ENCODE results near the gene KRTAP27-1. TPM values are rescaled to one million over a fixed set of nuclear protein-coding genes. Genes with fewer than 3 reads are reported as not detected.

KRTAP27-1 gene
- total and polyA plus RNA-seq, 10 of the 15 experiments (the other 5 are each of a cell fraction or from before 2014, with no cell fraction given): not detected

DNA sequence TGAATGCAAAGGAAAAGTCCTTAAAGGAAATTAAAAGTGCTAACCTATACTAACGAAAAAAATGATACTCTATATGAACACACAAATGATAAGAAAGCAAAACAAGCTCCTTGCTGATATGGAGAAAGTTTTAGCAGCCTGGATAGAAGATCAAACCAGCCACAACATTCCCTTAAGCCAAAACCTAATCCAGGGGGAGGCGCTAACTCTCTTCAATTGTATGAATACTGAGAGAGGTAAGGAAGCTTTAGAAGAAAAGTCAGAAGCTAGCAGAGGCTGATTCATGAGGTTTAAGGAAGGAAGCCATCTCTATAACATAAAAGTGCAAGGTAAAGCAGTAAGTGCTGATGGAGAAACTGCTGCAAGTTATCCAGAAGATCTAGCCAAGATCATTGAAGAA lies 7.5 kb upstream of the KRTAP27-1 start:
- Histone ChIP-seq H3K79me2 (ENCODE audit: control insufficient read depth, insufficient read depth, low read length) (no peaks in the 10 kb centered on the region), H3K4me3 (no peak overlapping the region), H3K4me1 (ENCODE audit: control insufficient read depth, insufficient read depth, low read length) (no peaks in the 10 kb centered on the region), H4K20me1 (ENCODE audit: control insufficient read depth, insufficient read depth) (no peaks in the 10 kb centered on the region), H3K36me3 (ENCODE audit: control insufficient read depth in 2 of 2, insufficient read depth in 2 of 2, low read length in 1 of 2) (no peaks in the 10 kb centered on the region), H3K27ac (ENCODE audit: control insufficient read depth, insufficient read depth) (no peak overlapping the region), H3K27me3 (replicated peaks in 1 of 2; ENCODE audit: control insufficient read depth in 2 of 2, insufficient read depth in 2 of 2, low read length in 1 of 2) (no peaks in the 10 kb centered on the region), H3K4me2 (ENCODE audit: control insufficient read depth, insufficient read depth) (no peak overlapping the region), H3K9ac (ENCODE audit: control insufficient read depth, insufficient read depth, low read length) (no peak overlapping the region), H2AFZ (ENCODE audit: control insufficient read depth, low read depth, low read length) (no peak overlapping the region), H3K9me3 (replicated peaks; ENCODE audit: control insufficient read depth, insufficient read depth, low read length) (no peaks in the 10 kb centered on the region)
- BruUV-seq (replicated peaks): no TSS peak
- FAIRE-seq (no peak), DNase-seq (ENCODE audit: low read depth, low spot score) (no peak), ATAC-seq (no peak)
- TF ChIP-seq CHD1 (IDR thresholded peaks at IDR 0.05; ENCODE audit: low read depth, low read length) (no peak), MXI1 (IDR thresholded peaks at IDR 0.05; ENCODE audit: low read depth, low read length) (no peak), RFX5 (IDR thresholded peaks at IDR 0.05; ENCODE audit: low read depth, low read length) (no peak), CBX5 (IDR thresholded peaks at IDR 0.05; ENCODE audit: low read depth) (no peak), RAD51 (IDR thresholded peaks at IDR 0.05) (no peak), SMARCA5 (IDR thresholded peaks at IDR 0.05) (no peak), KAT2A (conservative IDR thresholded peaks at IDR 0.05; ENCODE audit: control insufficient read depth, low read depth, low read length) (no peak)
- TF ChIP-seq, protein P1, sequence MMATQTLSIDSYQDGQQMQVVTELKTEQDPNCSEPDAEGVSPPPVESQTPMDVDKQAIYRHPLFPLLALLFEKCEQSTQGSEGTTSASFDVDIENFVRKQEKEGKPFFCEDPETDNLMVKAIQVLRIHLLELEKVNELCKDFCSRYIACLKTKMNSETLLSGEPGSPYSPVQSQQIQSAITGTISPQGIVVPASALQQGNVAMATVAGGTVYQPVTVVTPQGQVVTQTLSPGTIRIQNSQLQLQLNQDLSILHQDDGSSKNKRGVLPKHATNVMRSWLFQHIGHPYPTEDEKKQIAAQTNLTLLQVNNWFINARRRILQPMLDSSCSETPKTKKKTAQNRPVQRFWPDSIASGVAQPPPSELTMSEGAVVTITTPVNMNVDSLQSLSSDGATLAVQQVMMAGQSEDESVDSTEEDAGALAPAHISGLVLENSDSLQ (IDR thresholded peaks at IDR 0.05): no peak
- TF ChIP-seq, protein P2, sequence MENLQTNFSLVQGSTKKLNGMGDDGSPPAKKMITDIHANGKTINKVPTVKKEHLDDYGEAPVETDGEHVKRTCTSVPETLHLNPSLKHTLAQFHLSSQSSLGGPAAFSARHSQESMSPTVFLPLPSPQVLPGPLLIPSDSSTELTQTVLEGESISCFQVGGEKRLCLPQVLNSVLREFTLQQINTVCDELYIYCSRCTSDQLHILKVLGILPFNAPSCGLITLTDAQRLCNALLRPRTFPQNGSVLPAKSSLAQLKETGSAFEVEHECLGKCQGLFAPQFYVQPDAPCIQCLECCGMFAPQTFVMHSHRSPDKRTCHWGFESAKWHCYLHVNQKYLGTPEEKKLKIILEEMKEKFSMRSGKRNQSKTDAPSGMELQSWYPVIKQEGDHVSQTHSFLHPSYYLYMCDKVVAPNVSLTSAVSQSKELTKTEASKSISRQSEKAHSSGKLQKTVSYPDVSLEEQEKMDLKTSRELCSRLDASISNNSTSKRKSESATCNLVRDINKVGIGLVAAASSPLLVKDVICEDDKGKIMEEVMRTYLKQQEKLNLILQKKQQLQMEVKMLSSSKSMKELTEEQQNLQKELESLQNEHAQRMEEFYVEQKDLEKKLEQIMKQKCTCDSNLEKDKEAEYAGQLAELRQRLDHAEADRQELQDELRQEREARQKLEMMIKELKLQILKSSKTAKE (IDR thresholded peaks at IDR 0.05; ENCODE audit: low read depth, poor library complexity, severe bottlenecking): no peak
- TF ChIP-seq, protein P3, sequence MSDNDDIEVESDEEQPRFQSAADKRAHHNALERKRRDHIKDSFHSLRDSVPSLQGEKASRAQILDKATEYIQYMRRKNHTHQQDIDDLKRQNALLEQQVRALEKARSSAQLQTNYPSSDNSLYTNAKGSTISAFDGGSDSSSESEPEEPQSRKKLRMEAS (IDR thresholded peaks at IDR 0.05; ENCODE audit: low read depth, low read length): no peak
- TF ChIP-seq, protein P4, sequence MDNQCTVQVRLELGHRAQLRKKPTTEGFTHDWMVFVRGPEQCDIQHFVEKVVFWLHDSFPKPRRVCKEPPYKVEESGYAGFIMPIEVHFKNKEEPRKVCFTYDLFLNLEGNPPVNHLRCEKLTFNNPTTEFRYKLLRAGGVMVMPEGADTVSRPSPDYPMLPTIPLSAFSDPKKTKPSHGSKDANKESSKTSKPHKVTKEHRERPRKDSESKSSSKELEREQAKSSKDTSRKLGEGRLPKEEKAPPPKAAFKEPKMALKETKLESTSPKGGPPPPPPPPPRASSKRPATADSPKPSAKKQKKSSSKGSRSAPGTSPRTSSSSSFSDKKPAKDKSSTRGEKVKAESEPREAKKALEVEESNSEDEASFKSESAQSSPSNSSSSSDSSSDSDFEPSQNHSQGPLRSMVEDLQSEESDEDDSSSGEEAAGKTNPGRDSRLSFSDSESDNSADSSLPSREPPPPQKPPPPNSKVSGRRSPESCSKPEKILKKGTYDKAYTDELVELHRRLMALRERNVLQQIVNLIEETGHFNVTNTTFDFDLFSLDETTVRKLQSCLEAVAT (IDR thresholded peaks at IDR 0.05): no peak
- in situ Hi-C loops (cut with MboI) (loop anchor here (10.0 kb wide), 1 partner anchor 1260 kb away; no protein-coding TSS in a partner anchor), intact Hi-C loops (cut with micrococcal nuclease; ENCODE audit: unreplicated experiment) (no loop called here)
- RAD21 ChIA-PET (ENCODE audit: unreplicated experiment): no interaction called here
- SMC1A ChIA-PET (ENCODE audit: uncharacterized antibody, unreplicated experiment): no interaction called here
- CTCF ChIA-PET: interaction anchor here (0.6 to 0.7 kb wide), 2 partner anchors 741 to 813 kb away, joined by 3 to 4 read pairs; no protein-coding TSS in a partner anchor
- WGBS (ENCODE audit: insufficient coverage, insufficient replicate concordance, low lambda C conversion rate, missing lambda C conversion rate): 0% methylated on average over 2 of the region's 2 CpGs
- POLR2A ChIA-PET: no interaction called here

Data from GM12878 (cell line).